Activated naive CD8-positive, alpha-beta T cell treated with anti-CD3 and anti-CD28 coated beads, Interleukin-2, amount 50 U/mL, for 24 hours (primary cell): ENCODE results near the gene HVCN1.

Source experiments
- ATAC-seq: fragments of 150-1000 bp; cut with Tn5 transposase; one replicate; pipeline ENCODE4 v1.10.0; 2021
- DNase-seq: peaks from one replicate; pipeline ENCODE4 v3.0.0; 2021
- H3K27ac Mint-ChIP-seq: one replicate; pipeline ENCODE4 v1.8.0; 2021; ENCODE audit warnings: mild to moderate bottlenecking, mixed read lengths
- H3K27me3 Mint-ChIP-seq: one replicate; pipeline ENCODE4 v1.8.0; 2021; ENCODE audit warnings: mixed read lengths
- H3K36me3 Mint-ChIP-seq: one replicate; pipeline ENCODE4 v1.8.0; 2021; ENCODE audit warnings: low read depth, mixed read lengths
- H3K4me1 Mint-ChIP-seq: one replicate; pipeline ENCODE4 v1.8.0; 2021; ENCODE audit warnings: mixed read lengths
- H3K4me3 Mint-ChIP-seq: one replicate; pipeline ENCODE4 v1.8.0; 2021; ENCODE audit warnings: mild to moderate bottlenecking, moderate library complexity, mixed read lengths
- H3K9me3 Mint-ChIP-seq: one replicate; pipeline ENCODE4 v1.8.0; 2021; ENCODE audit warnings: mixed read lengths

HVCN1 gene

GRCh38 chr12:110718222-110718908, 29.4 kb upstream of the HVCN1 start:
- H3K27me3 Mint-ChIP-seq, result no peaks in the 10 kb centered on the region
- H3K4me3 Mint-ChIP-seq, result no peak overlapping the region
- peaks cover 3% of the 10 kb centered on the region for H3K9me3 Mint-ChIP-seq
- no peak for ATAC-seq
- H3K4me1 Mint-ChIP-seq, result peaks cover 23% of the 10 kb centered on the region
- H3K27ac Mint-ChIP-seq, result peak overlapping the region; percentile 61
- DNase-seq, result no peak
- H3K36me3 Mint-ChIP-seq, result peaks cover 62% of the 10 kb centered on the region

DNA sequence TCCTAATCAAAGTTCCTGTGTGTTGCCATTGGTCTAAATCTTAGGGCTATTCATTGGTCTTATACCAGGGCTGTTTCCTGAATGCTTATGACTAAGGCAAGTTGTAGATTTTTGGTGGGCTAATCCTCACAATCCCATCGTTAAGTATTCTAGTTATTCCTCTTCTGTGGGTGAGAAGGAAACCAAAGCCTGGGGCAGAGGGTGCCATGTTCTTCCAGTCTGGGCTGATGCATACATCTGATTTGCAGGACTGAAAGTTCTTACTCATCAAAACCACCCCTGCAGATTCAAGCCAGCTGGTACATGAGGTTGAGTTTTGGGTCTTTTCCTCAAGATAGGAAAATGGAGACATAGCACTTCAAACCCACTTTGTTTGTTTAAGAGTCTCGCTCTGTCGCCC, 28.1 kb upstream of the HVCN1 start:
- Mint-ChIP-seq H3K4me1 (peaks cover 23% of the 10 kb centered on the region), H3K27me3 (no peaks in the 10 kb centered on the region), H3K27ac (no peak overlapping the region), H3K36me3 (peaks cover 56% of the 10 kb centered on the region), H3K4me3 (no peak overlapping the region), H3K9me3 (peaks cover 3% of the 10 kb centered on the region)
- ATAC-seq (peak; percentile 80), DNase-seq (no peak)

DNA sequence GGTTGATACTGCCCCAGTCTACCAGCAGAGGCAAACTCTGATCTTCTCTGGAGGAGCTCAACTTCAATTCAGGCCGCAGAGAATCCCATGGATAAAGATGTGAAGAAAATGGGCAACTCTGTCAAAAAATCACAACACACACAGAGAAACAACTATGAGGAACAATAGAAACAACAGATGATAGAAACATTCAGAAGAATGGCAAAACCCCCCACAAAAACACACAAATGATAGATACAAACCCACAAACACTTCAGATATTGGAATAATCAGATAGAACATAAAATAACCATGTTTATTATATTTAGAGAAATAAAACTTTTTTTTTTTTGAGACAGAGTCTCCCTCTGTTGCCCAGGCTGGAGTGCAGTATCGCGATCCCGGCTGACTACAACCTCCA, 20.0 kb upstream of the HVCN1 start:
- ATAC-seq (no peak), DNase-seq (no peak)
- H3K36me3 Mint-ChIP-seq, result peaks cover 1% of the 10 kb centered on the region
- H3K4me1 Mint-ChIP-seq, result no peaks in the 10 kb centered on the region
- no peaks in the 10 kb centered on the region for H3K27me3 Mint-ChIP-seq
- no peaks in the 10 kb centered on the region for H3K9me3 Mint-ChIP-seq
- no peak overlapping the region for H3K27ac Mint-ChIP-seq
- no peak overlapping the region for H3K4me3 Mint-ChIP-seq

DNA sequence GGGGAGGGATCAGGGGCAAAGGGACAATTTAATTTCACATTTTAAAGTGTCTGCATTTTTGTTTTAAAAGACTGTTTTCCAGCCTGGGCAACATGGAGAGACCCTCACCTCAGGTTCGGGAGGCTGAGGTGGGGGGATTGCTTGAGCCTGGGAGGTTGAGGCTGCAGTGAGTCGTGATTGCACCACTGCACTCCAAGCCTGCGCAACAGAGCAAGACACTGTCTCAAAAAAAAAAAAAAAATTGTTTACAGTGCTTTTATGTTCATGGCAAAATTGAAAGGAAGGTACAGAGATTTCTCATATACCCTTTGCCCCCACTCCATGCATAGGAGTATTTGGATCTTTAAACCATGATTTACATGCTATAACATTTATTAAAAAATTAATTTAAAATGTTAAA, 16.4 kb upstream of the HVCN1 start:
- ATAC-seq (no peak), DNase-seq (no peak)
- no peaks in the 10 kb centered on the region for H3K9me3 Mint-ChIP-seq
- peaks cover 1% of the 10 kb centered on the region for H3K36me3 Mint-ChIP-seq
- no peak overlapping the region for H3K27ac Mint-ChIP-seq
- no peaks in the 10 kb centered on the region for H3K27me3 Mint-ChIP-seq
- no peaks in the 10 kb centered on the region for H3K4me1 Mint-ChIP-seq
- no peak overlapping the region for H3K4me3 Mint-ChIP-seq

DNA sequence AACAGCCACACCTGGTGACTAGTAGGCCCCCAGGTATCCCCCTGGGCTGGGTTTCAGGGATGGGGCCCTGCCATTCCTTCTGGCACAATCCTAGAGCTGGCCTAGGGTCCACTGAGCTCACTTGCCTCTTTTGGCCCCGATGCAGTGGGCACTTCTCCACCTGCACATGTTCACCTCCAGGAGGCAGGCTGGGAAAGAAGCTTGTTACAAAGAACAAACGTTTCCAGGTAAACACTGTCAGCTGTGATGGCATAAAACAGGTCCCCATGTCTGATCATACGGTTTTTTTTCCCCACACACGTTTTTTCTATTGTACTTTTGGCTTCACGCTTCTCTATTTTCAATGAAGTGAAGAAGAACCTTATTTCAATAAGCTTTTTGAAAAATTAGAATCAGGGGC, 15.8 kb upstream of the HVCN1 start:
- no peak for DNase-seq
- Mint-ChIP-seq H3K9me3 (no peaks in the 10 kb centered on the region), H3K36me3 (no peaks in the 10 kb centered on the region), H3K27me3 (no peaks in the 10 kb centered on the region), H3K4me1 (no peaks in the 10 kb centered on the region), H3K4me3 (no peak overlapping the region), H3K27ac (no peak overlapping the region)
- no peak for ATAC-seq

DNA sequence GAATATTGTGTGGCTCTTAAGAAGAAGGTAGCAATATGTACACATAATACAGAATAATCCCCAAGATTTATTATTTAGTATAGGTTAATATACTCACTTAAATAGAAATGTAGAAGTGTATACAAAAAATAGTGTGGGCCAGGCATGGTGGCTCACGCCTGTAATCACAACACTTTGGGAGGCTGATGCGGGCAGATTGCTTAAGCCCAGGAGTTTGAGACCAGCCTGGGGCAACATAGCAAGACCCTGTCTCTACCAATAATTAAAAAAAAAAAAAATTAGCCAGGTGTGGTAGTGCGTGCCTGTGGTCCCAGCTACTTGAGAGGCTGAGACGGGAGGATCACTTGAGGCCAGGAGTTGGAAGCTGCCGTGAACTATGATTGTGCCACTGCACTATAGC, 15.3 kb upstream of the HVCN1 start:
- H3K27ac Mint-ChIP-seq, result no peak overlapping the region

DNA sequence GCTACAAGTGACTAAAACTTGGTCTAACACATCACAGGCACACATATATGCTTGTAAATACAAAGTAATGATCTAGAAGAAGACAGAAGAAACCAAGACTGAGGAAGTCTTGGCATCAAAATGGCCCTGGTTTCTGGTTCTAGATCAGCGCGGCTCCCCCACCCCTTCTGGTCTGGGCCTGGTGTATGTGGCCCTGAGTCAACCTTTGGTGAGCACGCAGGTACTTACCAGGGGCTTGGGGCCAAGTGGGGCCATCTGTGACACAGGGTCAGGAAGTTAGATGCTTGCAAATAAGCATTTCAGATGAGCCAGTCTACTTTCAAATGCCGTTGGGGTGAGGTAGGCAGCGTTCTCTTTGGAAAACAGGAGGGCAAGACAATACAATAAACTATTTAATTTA, 13.2 kb upstream of the HVCN1 start:
- H3K27ac Mint-ChIP-seq, result no peak overlapping the region
- H3K27me3 Mint-ChIP-seq, result no peaks in the 10 kb centered on the region
- no peak overlapping the region for H3K4me3 Mint-ChIP-seq
- H3K36me3 Mint-ChIP-seq, result no peaks in the 10 kb centered on the region
- no peaks in the 10 kb centered on the region for H3K9me3 Mint-ChIP-seq
- no peak for ATAC-seq
- no peak for DNase-seq
- H3K4me1 Mint-ChIP-seq, result peaks cover 15% of the 10 kb centered on the region

More for the DNA sequence above, 15.3 kb upstream of the HVCN1 start:
- no peaks in the 10 kb centered on the region for H3K4me1 Mint-ChIP-seq
- no peaks in the 10 kb centered on the region for H3K9me3 Mint-ChIP-seq
- no peaks in the 10 kb centered on the region for H3K36me3 Mint-ChIP-seq
- DNase-seq (no peak), ATAC-seq (no peak)
- H3K27me3 Mint-ChIP-seq, result no peaks in the 10 kb centered on the region
- no peak overlapping the region for H3K4me3 Mint-ChIP-seq

- Mint-ChIP-seq H3K27me3 (no peaks in the 10 kb centered on the region), H3K4me3 (no peak overlapping the region), H3K27ac (no peak overlapping the region), H3K4me1 (peaks cover 17% of the 10 kb centered on the region), H3K36me3 (no peaks in the 10 kb centered on the region), H3K9me3 (no peaks in the 10 kb centered on the region)
- no peak for ATAC-seq
- DNase-seq, result no peak
These were observed 10.9 kb upstream of the HVCN1 start for GRCh38 chr12:110699591-110700445.

GRCh38 chr12:110698171-110698902, 9.4 kb upstream of the HVCN1 start:
- ATAC-seq (peak; percentile 99), DNase-seq (peak; percentile 77)
- no peaks in the 10 kb centered on the region for H3K27me3 Mint-ChIP-seq
- no peaks in the 10 kb centered on the region for H3K36me3 Mint-ChIP-seq
- H3K4me3 Mint-ChIP-seq, result no peak overlapping the region
- H3K9me3 Mint-ChIP-seq, result no peaks in the 10 kb centered on the region
- H3K27ac Mint-ChIP-seq, result peak overlapping the region; percentile 81
- H3K4me1 Mint-ChIP-seq, result peaks cover 27% of the 10 kb centered on the region

- Mint-ChIP-seq H3K27ac (peak overlapping the region; percentile 57), H3K36me3 (no peaks in the 10 kb centered on the region), H3K9me3 (no peaks in the 10 kb centered on the region), H3K4me3 (no peak overlapping the region), H3K27me3 (no peaks in the 10 kb centered on the region), H3K4me1 (peaks cover 29% of the 10 kb centered on the region)
- ATAC-seq (no peak), DNase-seq (no peak)
These were observed 8.3 kb upstream of the HVCN1 start for GRCh38 chr12:110697236-110697635.

DNA sequence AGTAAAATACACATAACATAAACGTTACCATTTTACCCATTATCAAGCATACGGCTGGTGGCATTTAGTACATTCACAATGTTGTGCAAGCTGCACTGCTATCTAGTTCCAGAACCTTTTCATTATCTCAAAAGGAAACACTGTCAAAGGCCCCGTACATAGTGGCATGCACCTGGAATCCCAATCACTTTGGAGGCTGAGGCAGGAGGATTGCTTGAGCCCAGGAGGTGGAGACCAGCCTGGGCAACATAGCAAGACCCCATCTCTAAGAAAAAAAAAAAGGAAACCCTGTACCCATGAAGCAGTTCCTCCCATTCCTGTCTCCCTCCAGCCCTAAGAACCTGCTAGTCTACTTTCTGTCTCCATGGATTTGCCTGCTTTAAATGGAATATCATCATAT, 7.4 kb upstream of the HVCN1 start:
- Mint-ChIP-seq H3K27me3 (no peaks in the 10 kb centered on the region), H3K9me3 (no peaks in the 10 kb centered on the region), H3K27ac (no peak overlapping the region), H3K4me1 (peaks cover 31% of the 10 kb centered on the region), H3K36me3 (no peaks in the 10 kb centered on the region), H3K4me3 (no peak overlapping the region)
- ATAC-seq (no peak), DNase-seq (no peak)

- no peaks in the 10 kb centered on the region for H3K9me3 Mint-ChIP-seq
- peaks cover 45% of the 10 kb centered on the region for H3K4me1 Mint-ChIP-seq
- ATAC-seq (no peak), DNase-seq (no peak)
- H3K36me3 Mint-ChIP-seq, result no peaks in the 10 kb centered on the region
- H3K4me3 Mint-ChIP-seq, result no peak overlapping the region
- no peak overlapping the region for H3K27ac Mint-ChIP-seq
- no peaks in the 10 kb centered on the region for H3K27me3 Mint-ChIP-seq
These were observed 5.5 kb upstream of the HVCN1 start for GRCh38 chr12:110694330-110694901.

DNA sequence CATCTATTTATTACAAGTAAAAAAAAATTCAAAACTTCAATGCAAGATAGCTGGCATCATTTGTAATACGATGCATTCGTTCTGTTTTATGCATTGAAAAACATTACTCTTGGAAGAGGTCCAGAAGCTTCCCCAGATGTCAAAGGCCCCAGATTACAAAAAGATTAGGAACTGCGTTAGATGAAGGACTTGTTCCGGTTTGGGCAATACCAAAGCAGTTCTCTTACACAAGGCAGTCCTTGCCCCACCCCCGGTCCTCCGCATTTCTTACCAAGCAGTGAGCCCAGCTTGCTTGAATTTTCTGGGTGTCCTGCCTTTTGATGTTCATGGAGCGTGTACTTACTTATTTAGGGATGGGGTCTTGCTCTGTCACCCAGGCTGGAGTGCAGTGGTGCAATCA, 4.8 kb upstream of the HVCN1 start:
- DNase-seq, result no peak
- Mint-ChIP-seq H3K4me3 (no peak overlapping the region), H3K27ac (no peak overlapping the region), H3K4me1 (peaks cover 46% of the 10 kb centered on the region), H3K9me3 (no peaks in the 10 kb centered on the region), H3K27me3 (no peaks in the 10 kb centered on the region), H3K36me3 (no peaks in the 10 kb centered on the region)
- no peak for ATAC-seq

GRCh38 chr12:110690127-110690430, 1.2 kb upstream of the HVCN1 start:
- peaks cover 58% of the 10 kb centered on the region for H3K4me1 Mint-ChIP-seq
- peak overlapping the region; percentile 93 for H3K27ac Mint-ChIP-seq
- no peaks in the 10 kb centered on the region for H3K9me3 Mint-ChIP-seq
- ATAC-seq (no peak), DNase-seq (no peak)
- no peaks in the 10 kb centered on the region for H3K27me3 Mint-ChIP-seq
- peaks cover 11% of the 10 kb centered on the region for H3K36me3 Mint-ChIP-seq
- H3K4me3 Mint-ChIP-seq, result peak overlapping the region; percentile 89
